Astrocyte of the cerebellum (primary cell): Measurements from ENCODE around the gene ZBTB38.

ENCODE experiments used
- DNase-seq: peaks from one replicate; pipeline ENCODE4 v3.0.0-alpha.2; 2011; ENCODE audit warnings: low read depth
- H3K4me3 ChIP-seq: 2 replicates; pipeline ENCODE4 v1.5.1; 2011; ENCODE audit warnings: mild to moderate bottlenecking, low read depth, low read length, moderate library complexity
- in situ Hi-C: cut with HindIII; loops from 2 replicates; pipeline ENCODE4 v1.10.0; 2017; ENCODE audit warnings: low sequenced_read_pairs
- TF ChIP-seq, protein P1 (sequence below): IDR thresholded peaks from 2 replicates; pipeline ENCODE4 v1.5.1; 2012; ENCODE audit warnings: low read length, low read depth, moderate library complexity, mild to moderate bottlenecking; ENCODE audit errors: missing control alignments

ZBTB38 gene

DNA sequence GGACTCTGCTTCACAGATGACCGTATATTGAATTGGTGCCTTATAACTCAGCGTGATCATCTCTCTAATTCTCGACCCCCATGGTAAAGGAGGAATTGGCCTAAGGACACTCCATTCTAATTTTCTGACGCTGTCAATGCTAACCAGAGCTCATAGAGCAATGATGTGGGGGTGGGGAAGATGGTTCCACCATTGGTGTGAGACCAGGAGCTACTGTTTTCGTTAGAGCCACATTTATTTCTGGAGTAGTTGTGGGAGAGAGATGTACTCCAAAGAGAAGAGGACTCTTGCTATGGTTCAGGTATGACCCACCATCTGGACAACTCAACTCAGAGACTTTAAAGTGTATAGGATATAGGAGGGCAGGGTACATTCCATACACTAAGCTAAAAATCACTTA lies 16.3 kb downstream of the ZBTB38 start:
- in situ Hi-C loops = loop anchor here (5.0 kb wide), 1 partner anchor 38 kb away; no protein-coding TSS in a partner anchor
- DNase-seq = no peak
- TF ChIP-seq, protein P1, sequence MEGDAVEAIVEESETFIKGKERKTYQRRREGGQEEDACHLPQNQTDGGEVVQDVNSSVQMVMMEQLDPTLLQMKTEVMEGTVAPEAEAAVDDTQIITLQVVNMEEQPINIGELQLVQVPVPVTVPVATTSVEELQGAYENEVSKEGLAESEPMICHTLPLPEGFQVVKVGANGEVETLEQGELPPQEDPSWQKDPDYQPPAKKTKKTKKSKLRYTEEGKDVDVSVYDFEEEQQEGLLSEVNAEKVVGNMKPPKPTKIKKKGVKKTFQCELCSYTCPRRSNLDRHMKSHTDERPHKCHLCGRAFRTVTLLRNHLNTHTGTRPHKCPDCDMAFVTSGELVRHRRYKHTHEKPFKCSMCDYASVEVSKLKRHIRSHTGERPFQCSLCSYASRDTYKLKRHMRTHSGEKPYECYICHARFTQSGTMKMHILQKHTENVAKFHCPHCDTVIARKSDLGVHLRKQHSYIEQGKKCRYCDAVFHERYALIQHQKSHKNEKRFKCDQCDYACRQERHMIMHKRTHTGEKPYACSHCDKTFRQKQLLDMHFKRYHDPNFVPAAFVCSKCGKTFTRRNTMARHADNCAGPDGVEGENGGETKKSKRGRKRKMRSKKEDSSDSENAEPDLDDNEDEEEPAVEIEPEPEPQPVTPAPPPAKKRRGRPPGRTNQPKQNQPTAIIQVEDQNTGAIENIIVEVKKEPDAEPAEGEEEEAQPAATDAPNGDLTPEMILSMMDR = no peak
- H3K4me3 ChIP-seq = no peak overlapping the region

DNA sequence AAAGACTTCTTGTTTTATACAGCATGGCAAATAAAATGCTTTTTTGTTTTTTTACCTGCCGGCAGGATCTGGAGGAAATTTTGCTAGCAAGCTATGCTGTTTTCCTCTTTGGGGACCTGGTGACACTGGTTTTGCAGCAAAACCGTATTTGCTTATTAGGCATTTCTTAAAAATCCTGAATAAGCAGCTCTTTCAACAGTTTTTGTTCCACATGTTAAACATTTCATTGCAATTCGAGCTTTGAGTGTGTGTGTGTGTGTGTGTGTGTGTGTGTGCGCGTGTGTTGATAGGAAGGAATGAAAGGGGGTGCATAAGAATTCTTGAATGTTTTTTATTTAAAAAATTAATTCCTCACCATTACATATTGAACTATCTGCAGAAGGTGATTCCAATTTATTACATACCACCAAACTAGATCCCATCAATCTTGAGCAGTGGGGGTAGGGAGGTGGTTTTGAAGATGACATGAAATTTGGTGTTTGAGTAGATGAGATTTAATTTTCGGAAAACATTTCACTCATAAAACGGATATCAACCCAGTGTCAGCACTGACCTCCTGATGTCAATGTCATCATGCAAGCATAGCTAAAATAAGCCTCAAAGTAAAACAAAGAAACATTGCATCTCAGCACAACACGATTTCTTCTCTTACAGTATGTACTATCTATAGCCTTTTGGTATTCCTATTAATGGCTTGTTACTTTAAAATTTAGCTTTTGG lies 17.3 kb downstream of the ZBTB38 start:
- DNase-seq = no peak
- no peak overlapping the region for H3K4me3 ChIP-seq
- TF ChIP-seq, protein P1 = no peak
- in situ Hi-C loops = no loop called here

DNA sequence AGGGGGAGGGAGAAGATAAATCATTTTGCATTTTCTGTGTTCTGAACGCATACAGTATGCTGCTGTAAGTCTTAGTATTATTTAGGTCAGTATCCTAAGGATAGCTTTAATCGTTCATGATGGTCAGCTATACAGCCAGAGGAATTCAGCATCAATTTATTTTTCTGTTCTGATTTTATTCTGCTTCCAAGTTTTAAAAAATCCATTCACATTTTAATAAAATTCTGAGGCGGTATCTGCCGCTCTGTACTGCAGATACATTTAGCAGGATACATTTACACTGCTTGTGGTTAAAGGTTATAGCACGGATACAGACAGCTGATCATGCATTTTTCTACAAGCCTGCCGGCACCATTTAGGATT lies 17.8 kb downstream of the ZBTB38 start:
- H3K4me3 ChIP-seq = no peak overlapping the region
- TF ChIP-seq, protein P1 = no peak
- no peak for DNase-seq
- in situ Hi-C loops = no loop called here

DNA sequence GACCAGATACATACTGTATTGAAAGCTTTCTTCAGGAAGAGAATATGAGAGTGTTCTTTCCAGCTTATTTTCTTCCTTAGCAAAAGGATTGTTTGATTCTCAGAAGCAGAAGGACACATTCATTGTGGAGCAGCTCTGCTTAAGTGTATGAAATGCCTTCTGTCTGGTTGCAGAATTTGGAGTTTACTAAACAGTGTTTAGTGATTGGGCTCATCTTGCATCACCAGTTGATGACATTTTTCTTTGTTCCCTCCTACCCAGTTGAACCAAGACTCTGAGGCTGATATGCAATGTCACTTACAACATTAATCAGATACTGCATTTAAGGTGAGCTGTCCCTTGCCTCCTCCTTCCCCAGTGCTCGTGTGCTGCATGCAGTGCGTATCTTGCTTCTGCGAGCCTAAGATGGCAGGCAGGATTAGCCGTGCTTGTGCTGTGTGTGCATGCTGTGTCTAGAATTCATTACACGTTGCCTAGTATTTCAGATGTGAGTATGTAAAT lies 18.4 kb downstream of the ZBTB38 start:
- no peak for DNase-seq
- TF ChIP-seq, protein P1 = no peak
- H3K4me3 ChIP-seq = no peak overlapping the region
- in situ Hi-C loops = no loop called here

DNA sequence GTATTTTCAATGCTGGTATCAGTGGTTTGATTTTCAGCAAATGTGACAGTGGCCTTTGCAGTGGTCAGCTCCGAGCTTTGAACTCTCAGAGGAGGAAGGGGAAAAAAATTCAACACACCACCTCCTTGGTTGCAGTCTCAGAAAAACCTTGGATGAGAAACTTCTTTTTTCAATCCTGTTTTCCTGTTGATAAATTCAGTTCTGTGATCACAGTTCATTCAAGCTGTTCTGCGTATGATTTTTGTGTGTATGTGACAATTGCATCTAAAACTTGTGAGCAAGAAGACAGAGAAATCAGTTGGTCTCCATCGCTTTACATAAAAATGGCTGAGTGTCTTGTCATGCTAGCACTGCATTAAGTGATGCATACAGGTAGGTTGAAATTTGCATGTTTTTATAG lies 19.2 kb downstream of the ZBTB38 start:
- in situ Hi-C loops = no loop called here
- DNase-seq = no peak
- H3K4me3 ChIP-seq = no peak overlapping the region
- TF ChIP-seq, protein P1 = no peak

DNA sequence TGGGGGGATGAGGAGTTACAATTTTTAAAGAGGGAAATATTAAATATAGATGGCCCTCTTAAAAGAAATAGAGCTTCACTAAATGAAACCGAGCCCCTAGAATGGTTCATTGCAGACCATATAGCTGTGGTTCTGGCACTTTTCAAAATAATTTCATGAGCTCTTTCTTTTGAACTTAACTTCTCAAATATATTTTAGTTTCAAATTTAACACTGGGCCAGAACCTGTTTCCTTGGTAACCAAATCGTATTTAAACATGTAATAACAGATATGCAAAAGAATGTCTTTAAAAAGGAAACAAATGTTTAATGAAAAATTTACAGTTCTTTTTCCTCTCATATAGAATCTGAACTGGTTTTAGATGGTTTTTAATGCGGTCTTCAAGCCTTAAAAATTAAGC lies 20.1 kb downstream of the ZBTB38 start:
- DNase-seq = no peak
- no peak overlapping the region for H3K4me3 ChIP-seq
- TF ChIP-seq, protein P1 = no peak
- in situ Hi-C loops = no loop called here
